ENCODE results near the gene NALCN.

DNA sequence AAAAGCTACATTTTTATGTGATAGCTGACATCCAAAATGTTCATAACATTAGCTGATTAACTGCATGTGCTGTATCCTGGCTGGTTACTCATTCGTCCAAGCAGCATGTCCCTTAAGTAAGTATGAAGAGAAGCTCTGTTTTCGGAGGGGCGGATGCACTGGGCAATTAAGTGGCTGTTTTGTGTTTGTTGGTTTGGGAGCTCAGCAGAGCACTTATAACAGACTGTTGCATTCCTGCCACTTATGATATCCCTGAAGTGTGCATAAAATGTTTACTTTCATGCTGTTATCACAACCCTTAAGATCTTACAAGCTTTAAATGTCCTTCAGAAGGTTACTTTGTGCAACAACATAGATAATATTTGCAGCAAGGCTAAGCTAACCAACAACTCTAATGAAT is 264.1 kb downstream of the NALCN start:
- TF ChIP-seq, protein P1, sequence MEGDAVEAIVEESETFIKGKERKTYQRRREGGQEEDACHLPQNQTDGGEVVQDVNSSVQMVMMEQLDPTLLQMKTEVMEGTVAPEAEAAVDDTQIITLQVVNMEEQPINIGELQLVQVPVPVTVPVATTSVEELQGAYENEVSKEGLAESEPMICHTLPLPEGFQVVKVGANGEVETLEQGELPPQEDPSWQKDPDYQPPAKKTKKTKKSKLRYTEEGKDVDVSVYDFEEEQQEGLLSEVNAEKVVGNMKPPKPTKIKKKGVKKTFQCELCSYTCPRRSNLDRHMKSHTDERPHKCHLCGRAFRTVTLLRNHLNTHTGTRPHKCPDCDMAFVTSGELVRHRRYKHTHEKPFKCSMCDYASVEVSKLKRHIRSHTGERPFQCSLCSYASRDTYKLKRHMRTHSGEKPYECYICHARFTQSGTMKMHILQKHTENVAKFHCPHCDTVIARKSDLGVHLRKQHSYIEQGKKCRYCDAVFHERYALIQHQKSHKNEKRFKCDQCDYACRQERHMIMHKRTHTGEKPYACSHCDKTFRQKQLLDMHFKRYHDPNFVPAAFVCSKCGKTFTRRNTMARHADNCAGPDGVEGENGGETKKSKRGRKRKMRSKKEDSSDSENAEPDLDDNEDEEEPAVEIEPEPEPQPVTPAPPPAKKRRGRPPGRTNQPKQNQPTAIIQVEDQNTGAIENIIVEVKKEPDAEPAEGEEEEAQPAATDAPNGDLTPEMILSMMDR (IDR thresholded peaks at IDR 0.05 in 2 of 3, conservative IDR thresholded peaks at IDR 0.05 in 1 of 3; ENCODE audit: control insufficient read depth in 2 of 3, extremely low read depth in 1 of 3, insufficient read depth in 1 of 3, low read depth in 3 of 3, low read length in 3 of 3) = no peak
- TF ChIP-seq BHLHE40 (IDR thresholded peaks at IDR 0.05; ENCODE audit: borderline replicate concordance in 1 of 2, low read depth in 2 of 2, low read length in 1 of 2) (no peak), POLR2AphosphoS5 (IDR thresholded peaks at IDR 0.05; ENCODE audit: low read length) (no peak), YY1 (IDR thresholded peaks at IDR 0.05; ENCODE audit: low read depth, low read length) (no peak), ATF7 (IDR thresholded peaks at IDR 0.05; ENCODE audit: low read depth) (no peak), POLR2A (IDR thresholded peaks at IDR 0.05; ENCODE audit: low read depth, low read length) (no peak), RAD21 (IDR thresholded peaks at IDR 0.05; ENCODE audit: insufficient read depth, low read depth, low read length) (no peak), FOXM1 (IDR thresholded peaks at IDR 0.05; ENCODE audit: low read depth, low read length) (no peak), FOXK2 (IDR thresholded peaks at IDR 0.05) (no peak)
- TF ChIP-seq, protein P2, sequence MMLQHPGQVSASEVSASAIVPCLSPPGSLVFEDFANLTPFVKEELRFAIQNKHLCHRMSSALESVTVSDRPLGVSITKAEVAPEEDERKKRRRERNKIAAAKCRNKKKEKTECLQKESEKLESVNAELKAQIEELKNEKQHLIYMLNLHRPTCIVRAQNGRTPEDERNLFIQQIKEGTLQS (IDR thresholded peaks at IDR 0.05; ENCODE audit: borderline replicate concordance, extremely low read depth, low read depth, low read length) = no peak
